GM19035 (cell line): ENCODE results near the gene SNRPE.
"Not testable (repeated sequence)": the region's sequence is repeated elsewhere in the genome, so short reads cannot be mapped to it uniquely, and the experiment has no call there.

Source experiments
- ATAC-seq: cut with Tn5 transposase; IDR thresholded peaks from one replicate; pipeline ENCODE4 v1.9.1; 2021; ENCODE audit not compliant: unreplicated experiment

The SNRPE gene

GRCh38 chr1:203861379-203862184 lies at the start of gene SNRPE:
Gene SNRPE (plus strand): TSS chr1:203861599. CDS start chr1:203861660, 61 bp downstream.
- peak; percentile 98 for ATAC-seq

- ATAC-seq: no peak
Measured at GRCh38 chr1:203813581-203814341, 47.6 kb upstream of the SNRPE start.

GRCh38 chr1:203818399-203818798 lies 43.0 kb upstream of the SNRPE start:
- ATAC-seq: no peak

GRCh38 chr1:203823306-203823705 lies 38.1 kb upstream of the SNRPE start:
- ATAC-seq: no peak

GRCh38 chr1:203826175-203826574 lies 35.2 kb upstream of the SNRPE start:
- ATAC-seq: no peak

GRCh38 chr1:203828002-203828401 lies 33.4 kb upstream of the SNRPE start:
- ATAC-seq: no peak

GRCh38 chr1:203828503-203828902 lies 32.9 kb upstream of the SNRPE start:
- ATAC-seq: no peak

- not testable (repeated sequence) for ATAC-seq
Measured at GRCh38 chr1:203829247-203829646, 32.2 kb upstream of the SNRPE start.

- ATAC-seq: no peak
Measured at GRCh38 chr1:203835476-203835875, 25.9 kb upstream of the SNRPE start.

GRCh38 chr1:203839081-203839480 lies 22.3 kb upstream of the SNRPE start:
- no peak for ATAC-seq

- no peak for ATAC-seq
Measured at GRCh38 chr1:203840208-203840808, 21.1 kb upstream of the SNRPE start.

GRCh38 chr1:203842559-203842876 lies 18.9 kb upstream of the SNRPE start:
- no peak for ATAC-seq

GRCh38 chr1:203843435-203843834 lies 18.0 kb upstream of the SNRPE start:
- ATAC-seq: no peak

GRCh38 chr1:203853112-203853511 lies 8.3 kb upstream of the SNRPE start:
- not testable (repeated sequence) for ATAC-seq

GRCh38 chr1:203858055-203858454 lies 3.3 kb upstream of the SNRPE start:
- no peak for ATAC-seq

GRCh38 chr1:203858975-203859374 lies 2.4 kb upstream of the SNRPE start:
- ATAC-seq: no peak

GRCh38 chr1:203860396-203861025 lies 888 bp upstream of the SNRPE start:
- no peak for ATAC-seq

- no peak for ATAC-seq
Measured at GRCh38 chr1:203867802-203868201, 6.4 kb downstream of the SNRPE start.

GRCh38 chr1:203870245-203870644 lies 8.8 kb downstream of the SNRPE start:
- no peak for ATAC-seq

- no peak for ATAC-seq
Measured at GRCh38 chr1:203871114-203871880, 9.9 kb downstream of the SNRPE start.

- no peak for ATAC-seq
Measured at GRCh38 chr1:203873094-203873493, 11.7 kb downstream of the SNRPE start.
